ENCODE results near the gene SLC26A11. TPM values are rescaled to one million over a fixed set of nuclear protein-coding genes. Genes with fewer than 3 reads are reported as not detected.
"Not testable (repeated sequence)": the region's sequence is repeated elsewhere in the genome, so short reads cannot be mapped to it uniquely, and the experiment has no call there.

The SLC26A11 gene
- polyA plus RNA-seq, 3 donors, result 22.0 to 33.8 (median 25.1) TPM

DNA sequence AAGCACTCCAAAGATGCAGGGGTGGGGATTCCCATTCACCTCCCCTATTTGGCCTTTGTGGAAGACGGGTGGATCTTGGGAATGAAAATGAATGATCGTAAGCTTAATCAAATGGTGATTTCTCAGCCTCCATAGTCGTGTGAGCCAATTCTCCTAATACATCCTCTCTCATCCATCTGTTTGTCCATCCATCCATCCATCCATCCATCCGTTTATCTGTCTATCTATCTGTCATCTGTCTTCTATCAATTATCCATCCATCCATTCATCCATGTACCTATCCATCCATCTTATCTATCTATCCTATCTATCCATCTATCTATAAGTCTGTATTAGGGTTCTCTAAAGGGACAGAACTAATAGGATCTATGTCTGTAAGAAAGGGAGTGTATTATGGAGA lies 48.2 kb downstream of the SLC26A11 start:
- no peak for DNase-seq (ENCODE audit: extremely low read depth in 1 of 11, low read depth in 9 of 11, low spot score in 4 of 11)

DNA sequence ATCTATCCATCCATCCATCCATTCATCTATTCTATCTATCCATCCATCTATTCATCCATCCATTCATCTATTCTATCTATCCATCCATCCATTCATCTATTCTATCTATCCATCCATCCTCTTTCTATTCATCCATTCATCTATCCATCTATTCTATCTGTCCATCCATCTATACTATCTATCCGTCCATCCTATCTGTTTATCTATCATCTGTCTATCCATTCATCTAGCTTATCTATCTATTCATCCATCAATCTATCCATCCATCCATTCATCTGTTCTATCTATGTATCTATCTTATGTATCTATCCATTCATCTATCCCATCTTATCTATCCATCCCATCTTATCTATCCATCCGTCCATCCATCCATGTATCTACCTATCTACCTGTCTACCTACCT lies 49.2 kb downstream of the SLC26A11 start:
- DNase-seq (ENCODE audit: extremely low read depth in 1 of 11, low read depth in 9 of 11, low spot score in 4 of 11), result no peak

DNA sequence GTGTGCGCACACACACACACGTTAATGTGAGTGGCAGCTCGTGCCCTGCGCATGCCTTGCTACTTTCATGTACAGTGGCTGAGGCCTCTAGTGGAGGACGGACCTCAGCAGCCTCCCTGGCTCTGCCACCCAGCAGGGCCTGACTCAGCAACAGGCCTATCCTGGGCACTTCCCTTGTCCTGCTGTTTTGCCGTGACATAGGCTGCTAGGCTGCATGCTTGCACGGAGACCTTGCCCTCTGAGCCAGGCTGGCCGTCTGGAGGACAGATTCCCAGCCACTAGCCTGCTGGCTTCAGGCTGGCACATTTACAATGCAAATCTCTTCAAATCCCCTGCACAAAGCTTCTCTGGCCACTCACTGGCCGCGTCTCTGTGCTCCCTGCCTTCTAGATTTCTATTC lies 49.9 kb downstream of the SLC26A11 start:
- no peak for DNase-seq (ENCODE audit: extremely low read depth in 1 of 11, low read depth in 9 of 11, low spot score in 4 of 11)

DNA sequence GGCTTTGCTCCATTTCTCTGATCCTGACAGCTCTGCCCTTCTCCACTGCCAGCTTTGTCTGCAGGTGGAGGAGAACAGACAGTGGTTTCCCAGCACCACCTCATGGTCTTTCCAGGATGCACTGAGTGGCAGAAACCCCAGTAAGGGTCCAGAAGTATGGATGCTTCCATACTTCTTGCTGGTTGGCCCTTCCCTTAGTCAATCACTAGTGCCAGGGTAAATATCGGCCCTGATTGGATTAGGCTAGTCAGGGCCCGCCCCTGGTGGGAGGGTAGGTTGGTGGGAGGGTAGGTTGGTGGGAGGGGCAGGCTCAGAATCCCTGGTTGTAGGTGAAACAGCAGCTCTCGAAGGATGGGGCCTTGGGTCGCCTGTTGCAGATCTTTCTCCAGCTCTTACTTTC lies 50.6 kb downstream of the SLC26A11 start:
- no peak for DNase-seq (ENCODE audit: extremely low read depth in 1 of 11, low read depth in 9 of 11, low spot score in 4 of 11)

DNA sequence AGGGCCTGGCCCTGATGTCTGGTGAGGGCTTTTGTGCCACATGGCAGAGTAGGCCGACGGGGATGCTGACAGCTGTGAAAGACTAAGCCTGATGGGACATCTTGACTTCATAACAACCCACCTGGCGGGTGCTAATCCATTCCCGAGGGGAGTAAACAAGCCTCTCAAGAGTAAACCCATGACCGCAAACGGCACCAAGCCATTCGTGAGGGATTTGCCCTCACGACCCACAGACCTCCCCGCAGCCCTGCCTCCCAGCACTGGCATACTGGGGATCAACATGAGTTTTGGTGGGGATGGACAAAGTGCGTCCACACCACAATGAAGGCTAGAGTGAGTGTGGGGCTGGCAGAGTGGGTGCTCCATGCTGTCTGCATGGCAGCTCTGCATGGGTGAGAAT lies 52.1 kb downstream of the SLC26A11 start:
- no peak for DNase-seq (ENCODE audit: extremely low read depth in 1 of 11, low read depth in 9 of 11, low spot score in 4 of 11)

DNA sequence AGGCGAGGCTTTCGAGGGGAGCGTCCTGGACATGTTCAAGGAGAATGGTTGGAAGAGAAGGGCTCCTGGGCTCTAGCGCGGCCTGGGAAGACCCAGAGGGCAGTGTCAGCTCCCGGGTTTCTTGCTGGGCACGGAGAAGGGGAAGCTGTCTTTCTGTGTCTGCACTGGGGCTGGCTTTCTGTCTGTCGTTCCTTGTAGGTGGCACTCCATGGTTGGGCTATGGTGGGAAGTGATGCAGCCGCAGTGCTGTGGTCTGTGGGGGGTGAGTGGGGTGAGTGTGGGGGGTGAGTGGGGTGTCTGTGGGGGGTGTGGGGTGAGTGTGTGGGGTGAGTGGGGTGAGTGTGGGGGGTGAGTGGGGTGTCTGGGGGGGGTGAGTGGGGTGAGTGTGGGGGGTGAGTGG lies 54.1 kb downstream of the SLC26A11 start:
- DNase-seq (ENCODE audit: extremely low read depth in 1 of 11, low read depth in 9 of 11, low spot score in 4 of 11), result no peak

DNA sequence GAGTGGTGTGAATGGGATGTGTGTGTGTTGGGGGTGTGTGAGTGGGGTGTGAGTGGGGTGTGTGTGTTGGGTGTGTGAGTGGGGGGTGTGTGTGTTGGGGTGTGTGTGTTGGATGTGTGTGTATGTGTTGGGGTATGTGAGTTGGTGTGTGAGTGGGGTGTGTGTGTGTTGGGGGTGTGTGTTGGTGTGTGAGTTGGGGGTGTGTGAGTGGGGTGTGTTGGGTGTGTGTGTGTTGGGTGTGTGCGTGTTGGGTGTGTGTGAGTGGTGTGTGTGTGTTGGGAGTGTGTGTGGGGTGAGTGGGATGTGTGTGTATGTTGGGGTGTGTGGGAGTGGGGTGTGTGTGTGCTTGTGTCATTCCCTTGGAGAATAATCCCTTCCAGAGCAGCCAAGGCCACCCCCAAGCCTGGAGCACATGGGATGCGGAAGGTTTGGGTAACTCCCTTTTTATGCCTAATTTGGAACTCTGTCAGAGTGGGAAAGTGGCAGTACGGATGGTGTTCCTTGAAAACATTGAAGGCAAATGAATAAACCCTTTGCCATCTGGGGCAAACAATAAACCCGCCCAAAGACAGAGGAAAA lies 54.7 kb downstream of the SLC26A11 start:
- DNase-seq (ENCODE audit: extremely low read depth in 1 of 11, low read depth in 9 of 11, low spot score in 4 of 11), result no peak

DNA sequence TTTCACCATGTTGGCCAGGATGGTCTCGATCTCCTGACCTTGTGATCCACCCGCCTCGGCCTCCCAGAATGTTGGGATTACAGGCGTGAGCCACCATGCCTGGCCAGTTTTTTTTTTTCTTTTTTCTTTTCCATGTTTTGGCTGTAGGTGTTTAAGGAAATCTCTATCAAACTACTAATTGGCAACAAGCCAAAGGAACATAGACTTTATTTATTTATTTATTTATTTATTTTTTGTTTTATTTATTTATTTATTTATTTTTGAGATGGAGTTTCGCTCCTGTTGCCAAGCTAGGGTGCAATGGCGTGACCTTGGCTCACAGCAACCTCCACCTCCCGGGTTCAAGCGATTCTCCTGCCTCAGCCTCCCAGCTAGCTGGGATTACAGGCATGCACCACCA lies 55.6 kb downstream of the SLC26A11 start:
- DNase-seq (ENCODE audit: extremely low read depth in 1 of 11, low read depth in 9 of 11, low spot score in 4 of 11), result not testable (repeated sequence)

DNA sequence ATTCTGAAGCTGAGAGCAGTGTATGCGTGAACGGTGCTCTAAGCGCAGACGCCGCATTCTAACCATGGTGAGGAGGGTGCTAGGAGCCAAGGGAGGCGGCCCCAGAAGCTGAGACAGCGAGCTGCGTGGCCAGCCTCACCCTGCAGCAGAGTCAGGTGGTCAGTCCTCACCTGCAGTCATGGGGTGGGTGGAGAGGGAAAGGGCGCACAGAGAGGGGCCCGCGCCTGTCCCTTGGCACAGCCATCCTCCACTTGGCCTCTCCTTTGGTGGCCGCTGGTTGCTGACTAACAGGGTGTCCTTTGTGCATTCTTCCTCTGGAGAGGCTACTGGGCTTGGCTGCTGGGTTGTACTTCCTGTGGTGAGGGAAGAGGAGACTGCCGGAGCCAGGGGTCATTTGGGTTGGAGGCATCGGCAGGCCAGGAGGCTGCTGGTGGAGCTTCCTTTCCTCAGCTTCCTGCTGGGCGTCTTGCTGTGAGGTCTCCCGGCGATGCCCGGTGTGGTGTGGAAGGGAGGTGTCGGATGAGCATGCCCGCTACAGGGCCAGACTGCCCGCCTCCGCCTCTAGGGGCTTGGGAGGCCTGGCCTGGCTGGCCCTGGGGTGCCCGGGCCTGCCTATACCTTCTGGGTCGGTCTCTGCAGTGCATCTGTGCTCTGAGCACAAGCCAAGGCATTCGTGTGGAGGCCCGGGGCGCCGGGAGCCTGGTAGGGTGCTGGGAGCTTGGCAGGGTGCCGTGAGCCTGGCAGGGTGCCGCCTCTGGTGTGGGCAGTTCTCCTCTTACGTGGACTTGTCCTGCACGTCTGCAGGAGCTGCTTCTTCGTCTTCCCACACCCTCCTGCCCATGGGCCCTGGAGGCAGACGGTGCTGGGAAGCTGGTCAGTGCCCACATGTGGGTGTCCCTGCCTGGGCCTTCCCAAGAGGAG lies 57.8 kb downstream of the SLC26A11 start:
- DNase-seq (ENCODE audit: extremely low read depth in 1 of 11, low read depth in 9 of 11, low spot score in 4 of 11), result no peak

DNA sequence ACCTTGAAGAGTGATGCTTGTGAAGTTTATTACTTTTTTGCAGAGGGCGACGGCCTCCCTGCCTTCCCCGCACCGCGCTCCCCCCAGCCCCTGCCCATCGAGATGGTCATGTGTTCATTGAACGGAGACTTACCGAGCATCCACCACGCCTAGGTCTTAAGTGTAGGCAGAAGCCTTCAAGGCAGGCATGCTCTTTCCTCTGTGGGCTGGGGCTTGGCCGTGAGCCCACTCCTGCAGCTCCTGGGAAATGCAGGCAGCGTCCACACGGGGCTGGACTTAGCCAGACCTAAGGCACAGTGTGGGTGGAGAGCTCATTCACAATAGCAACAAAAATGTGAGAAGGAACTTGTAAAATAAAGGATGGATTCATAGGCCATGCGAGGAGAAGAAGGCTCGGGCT lies 59.7 kb downstream of the SLC26A11 start:
- DNase-seq (ENCODE audit: extremely low read depth in 1 of 11, low read depth in 9 of 11, low spot score in 4 of 11), result peak in 2 of 11 donors; percentile 22 to 23

DNA sequence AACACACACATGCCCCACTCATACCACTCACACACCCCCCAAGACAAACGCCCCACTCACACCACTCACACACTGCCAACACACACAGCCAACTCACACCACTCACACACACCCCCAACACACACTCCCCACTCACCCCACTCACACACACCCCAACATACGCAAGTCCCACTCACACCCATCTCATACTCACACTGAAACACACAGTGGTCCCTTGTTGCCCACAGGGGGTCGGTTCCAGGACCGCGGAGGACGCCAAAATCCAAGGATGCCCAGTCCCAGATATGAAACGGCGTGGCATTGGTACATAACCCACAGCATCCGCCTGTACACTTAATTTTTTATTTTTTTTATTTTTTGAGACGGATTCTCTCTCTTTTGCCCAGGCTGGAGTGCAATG lies 61.3 kb downstream of the SLC26A11 start:
- no peak for DNase-seq (ENCODE audit: extremely low read depth in 1 of 11, low read depth in 9 of 11, low spot score in 4 of 11)

DNA sequence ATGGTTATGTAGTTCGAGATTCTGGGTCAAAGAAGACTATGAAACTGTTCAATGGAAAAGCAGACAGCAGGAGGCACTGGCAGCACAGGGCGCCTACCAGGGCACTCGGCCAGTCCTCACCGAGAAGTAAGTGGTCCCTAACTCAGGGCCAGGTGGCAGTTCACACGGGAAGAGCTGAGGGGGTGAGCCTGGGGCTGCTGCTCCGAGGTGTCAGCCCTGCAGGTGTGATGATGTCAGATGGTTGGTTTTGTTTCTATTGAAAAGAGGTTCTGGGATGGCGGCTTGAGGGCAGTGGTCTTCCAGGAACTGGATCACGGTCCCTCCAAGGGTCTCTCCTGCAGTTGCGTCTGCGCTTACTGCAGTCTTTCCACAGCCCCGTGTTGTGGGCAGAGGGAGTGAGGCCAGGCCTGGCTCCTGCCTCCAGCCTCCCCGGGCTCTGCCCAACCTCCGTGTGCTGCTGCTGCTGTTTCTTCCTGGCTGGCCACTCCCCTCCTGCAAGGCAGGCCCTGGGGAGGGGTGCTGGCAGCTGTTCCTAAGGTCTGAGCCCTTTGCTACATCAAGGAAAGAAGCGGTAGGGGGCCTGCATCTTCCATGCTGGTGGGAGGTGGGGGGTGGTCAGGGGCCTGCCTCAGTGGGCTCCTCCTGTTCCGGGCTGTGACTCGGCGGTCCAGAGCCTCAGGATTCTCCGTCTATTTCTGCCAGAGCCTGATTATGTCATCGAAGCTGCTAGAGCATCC lies 63.1 kb downstream of the SLC26A11 start:
- no peak for DNase-seq (ENCODE audit: extremely low read depth in 1 of 11, low read depth in 9 of 11, low spot score in 4 of 11)

DNA sequence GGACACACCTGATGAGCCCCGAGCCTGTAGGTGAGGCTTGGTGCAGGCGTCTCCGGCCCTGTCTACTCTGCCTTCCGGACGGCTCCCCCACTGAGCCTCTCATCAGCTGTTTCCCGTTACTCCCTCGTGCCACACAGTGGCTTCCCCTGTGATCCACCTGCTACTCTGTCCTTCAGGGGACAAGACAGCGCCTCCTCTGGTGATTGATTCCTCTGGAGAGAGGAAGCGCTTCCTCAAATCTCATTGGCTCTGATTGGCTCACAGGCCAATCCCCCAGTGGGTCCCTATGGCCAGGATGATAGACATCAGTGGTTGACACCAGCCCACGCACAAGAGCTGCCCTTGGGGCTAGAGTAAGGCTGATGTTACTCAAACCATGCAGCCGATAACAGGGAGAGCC lies 64.4 kb downstream of the SLC26A11 start:
- DNase-seq (ENCODE audit: extremely low read depth in 1 of 11, low read depth in 9 of 11, low spot score in 4 of 11), result no peak

DNA sequence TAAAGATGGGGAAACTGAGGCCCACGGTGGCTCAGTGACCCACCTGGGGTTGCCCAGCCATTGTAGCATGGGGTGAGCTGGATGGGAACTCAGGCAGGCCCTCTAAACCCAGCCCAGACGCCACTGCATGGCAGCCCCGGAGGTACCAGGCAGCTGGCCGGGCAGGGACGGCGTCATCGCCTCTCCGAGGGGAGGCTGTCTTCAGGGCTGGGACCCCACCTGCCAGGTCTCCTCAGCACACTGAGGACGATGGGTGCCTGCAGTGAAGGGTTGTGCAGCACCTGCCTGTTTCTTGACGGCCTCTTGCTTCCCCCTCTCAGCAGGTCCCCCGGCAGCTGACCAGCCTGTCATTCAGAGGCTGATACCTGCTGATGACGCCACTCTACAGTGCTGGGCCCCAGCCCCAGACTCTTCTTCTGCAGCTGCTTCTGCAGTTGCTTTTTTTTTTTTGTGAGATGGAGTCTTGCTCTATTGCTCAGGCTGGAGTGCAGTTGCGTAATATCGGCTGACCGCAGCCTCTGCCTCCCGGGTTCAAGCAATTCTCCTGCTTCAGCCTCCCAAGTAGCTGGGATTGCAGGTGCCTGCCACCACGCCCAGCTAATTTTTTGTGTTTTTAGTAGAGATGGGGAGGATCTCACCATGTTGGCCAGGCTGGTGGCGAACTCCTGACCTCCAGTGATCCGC lies 65.2 kb downstream of the SLC26A11 start:
- DNase-seq (ENCODE audit: extremely low read depth in 1 of 11, low read depth in 9 of 11, low spot score in 4 of 11), result no peak

DNA sequence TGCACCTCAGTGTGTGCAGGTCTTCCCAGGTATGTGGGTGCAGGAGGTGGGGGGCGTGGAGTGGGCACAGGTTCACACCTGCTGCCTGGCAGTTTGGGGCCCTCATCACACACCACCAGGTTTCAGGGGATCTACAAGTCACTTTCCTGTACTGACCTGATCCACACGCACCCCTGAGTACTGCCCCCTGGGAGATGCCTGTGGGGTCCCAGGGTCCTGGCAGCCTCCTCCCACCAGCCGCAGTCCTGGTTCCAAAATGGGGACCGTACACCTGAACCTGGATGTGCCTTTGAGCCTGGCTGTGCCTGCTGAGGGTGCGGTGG lies 66.4 kb downstream of the SLC26A11 start:
- no peak for DNase-seq (ENCODE audit: extremely low read depth in 1 of 11, low read depth in 9 of 11, low spot score in 4 of 11)

DNA sequence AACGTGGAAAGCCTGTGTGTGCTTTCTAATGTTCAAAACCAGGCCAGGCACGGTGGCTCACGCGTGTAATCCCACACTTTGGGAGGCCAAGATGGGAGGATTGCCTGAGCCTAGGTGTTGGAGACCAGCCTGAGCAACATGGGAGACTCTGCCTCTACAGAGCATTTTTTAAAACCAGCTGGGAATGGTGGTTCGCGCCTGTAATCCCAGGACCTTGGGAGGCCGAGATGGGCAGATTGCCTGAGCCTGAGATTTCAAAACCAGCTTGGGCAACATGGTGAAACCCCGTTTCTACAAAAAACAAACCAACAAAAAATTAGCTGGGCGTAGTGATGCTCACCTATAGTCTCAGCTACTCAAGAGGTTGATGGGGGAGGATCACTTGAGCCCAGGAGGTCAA lies 66.8 kb downstream of the SLC26A11 start:
- no peak for DNase-seq (ENCODE audit: extremely low read depth in 1 of 11, low read depth in 9 of 11, low spot score in 4 of 11)

DNA sequence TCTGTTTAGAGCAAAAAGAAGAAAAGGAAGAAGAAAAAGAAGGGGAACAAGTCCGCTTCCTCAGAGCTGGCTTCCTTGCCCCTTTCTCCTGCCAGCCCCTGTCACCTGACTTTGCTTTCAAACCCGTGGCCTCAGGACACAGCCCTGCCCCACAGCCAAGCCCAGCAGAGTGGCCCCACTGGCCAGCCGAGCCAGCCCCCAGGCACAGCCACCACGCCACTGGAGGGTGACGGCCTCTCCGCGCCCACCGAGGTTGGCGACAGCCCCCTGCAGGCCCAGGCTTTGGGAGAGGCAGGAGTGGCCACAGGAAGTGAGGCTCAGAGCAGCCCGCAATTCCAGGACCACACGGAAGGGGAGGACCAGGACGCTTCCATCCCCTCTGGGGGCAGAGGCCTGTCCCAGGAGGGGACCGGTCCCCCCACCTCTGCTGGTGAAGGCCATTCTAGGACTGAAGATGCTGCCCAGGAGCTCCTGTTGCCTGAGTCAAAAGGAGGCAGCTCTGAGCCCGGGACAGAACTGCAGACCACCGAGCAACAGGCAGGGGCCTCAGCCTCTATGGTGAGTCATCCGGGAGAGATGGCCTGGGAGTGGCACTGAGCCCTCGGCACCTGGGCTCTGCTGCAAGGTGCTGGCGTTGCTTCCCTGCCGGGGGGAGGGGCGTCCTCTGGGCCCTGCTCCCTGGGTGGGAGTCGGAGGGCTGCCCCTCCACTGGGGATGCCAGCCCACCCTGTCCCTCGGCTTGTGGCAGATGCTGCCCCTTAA lies 67.8 kb downstream of the SLC26A11 start:
- DNase-seq (ENCODE audit: extremely low read depth in 1 of 11, low read depth in 9 of 11, low spot score in 4 of 11), result no peak

DNA sequence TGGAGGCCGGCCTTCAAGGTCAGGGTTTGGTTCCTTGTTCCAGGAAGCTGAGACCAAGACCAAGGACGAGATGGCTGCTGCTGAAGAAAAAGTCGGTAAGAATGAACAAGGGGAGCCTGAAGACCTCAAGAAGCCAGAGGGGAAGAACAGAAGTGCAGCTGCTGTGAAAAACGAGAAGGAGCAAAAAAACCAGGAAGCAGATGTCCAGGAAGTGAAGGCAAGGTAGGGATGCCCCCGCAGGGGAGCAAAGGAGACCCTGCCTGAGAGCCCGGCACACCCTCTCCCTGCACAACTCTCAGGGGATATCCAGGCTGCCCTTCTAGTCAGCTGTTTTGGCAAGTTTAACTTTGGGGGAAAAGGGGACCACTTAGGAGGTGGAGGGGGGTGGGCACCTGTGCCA lies 69.4 kb downstream of the SLC26A11 start:
- DNase-seq (ENCODE audit: extremely low read depth in 1 of 11, low read depth in 9 of 11, low spot score in 4 of 11), result no peak

DNA sequence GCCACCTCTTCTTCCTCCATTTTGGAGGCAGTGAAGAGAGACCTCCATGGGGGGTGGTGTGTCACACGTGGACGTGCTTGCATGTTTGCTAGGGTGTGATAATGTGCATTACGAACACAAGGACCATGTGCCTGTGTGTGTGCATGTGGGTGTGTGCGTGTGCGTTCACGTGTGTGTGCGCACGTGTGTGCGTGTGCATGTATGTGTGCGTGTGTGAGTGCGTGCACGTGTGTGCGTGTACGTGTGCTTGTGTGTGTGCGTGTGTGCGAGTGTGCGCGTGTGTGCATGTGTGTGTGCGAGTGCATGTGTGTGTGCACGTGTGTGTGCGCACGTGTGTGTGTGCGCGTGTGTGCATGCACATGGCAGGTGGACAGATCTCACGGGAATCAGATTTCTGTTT lies 69.9 kb downstream of the SLC26A11 start:
- DNase-seq (ENCODE audit: extremely low read depth in 1 of 11, low read depth in 9 of 11, low spot score in 4 of 11), result no peak
